ENCODE data around the gene POLR3E.
"Not testable (repeated sequence)": the region's sequence is repeated elsewhere in the genome, so short reads cannot be mapped to it uniquely, and the experiment has no call there.

Gene POLR3E

GRCh38 chr16:22337045-22337444 is 39.8 kb downstream of the POLR3E start:
- DNase-seq = no peak

GRCh38 chr16:22337849-22338635 is 40.8 kb downstream of the POLR3E start:
- no peak for DNase-seq

DNA sequence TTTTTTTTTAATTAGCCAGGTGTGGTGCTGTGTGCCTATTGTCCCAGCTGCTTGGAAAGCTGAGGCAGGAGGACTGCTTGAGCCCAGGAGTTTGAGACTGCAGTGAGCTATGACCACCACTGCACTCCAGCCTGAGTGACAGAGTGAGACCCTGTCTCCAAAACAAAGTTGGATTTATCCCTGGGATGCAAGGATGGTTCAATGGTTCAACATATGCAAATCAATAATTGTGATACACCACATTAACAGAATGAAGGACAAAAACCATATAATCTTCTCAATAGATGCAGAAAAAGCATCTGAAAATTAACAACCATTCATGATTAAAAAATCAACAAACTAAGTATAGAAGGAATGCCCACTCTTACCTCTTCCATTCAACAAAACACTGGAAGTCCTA is 43.7 kb downstream of the POLR3E start:
- DNase-seq = no peak

GRCh38 chr16:22342082-22342481 is 44.9 kb downstream of the POLR3E start:
- no peak for DNase-seq

DNA sequence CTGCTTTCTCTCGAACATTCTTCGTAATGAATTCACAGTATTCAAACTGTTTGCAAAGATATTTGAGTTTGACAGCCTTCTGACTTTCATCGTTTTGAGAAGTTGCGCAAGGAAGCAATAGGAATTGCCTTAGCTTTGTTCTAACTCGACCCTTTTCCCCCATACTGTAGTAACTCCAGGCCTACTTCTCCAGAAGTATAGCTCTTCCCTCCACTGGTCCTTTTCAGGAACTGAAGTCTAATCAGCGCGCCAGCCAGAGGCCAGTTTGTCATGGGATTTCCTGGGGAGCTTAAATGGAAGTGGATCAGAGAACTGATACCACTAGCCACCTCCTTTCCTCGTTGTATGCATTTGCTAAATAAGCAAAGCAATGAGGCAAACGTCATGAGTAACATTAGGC is 49.3 kb downstream of the POLR3E start:
- no peak for DNase-seq

GRCh38 chr16:22347100-22347820 is 50.1 kb downstream of the POLR3E start:
- no peak for DNase-seq

DNA sequence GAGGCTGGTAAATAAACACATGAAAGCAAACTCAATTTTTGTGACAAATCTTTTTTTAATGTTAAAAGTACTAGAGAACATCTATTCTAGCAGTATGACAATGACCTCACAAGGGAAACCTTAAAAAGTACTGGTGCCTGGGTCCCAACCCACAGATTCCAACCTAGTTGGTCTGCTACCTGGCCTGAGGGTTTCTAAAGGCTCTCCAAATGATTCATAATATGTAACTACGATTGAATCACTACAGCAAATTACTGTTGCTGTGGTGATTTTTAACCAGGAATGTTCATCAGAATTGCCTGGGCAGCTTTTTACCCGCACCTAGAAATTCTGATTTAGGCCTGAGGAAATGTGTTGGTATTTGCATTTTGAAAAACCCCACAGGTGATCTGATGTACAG is 51.1 kb downstream of the POLR3E start:
- DNase-seq = no peak

DNA sequence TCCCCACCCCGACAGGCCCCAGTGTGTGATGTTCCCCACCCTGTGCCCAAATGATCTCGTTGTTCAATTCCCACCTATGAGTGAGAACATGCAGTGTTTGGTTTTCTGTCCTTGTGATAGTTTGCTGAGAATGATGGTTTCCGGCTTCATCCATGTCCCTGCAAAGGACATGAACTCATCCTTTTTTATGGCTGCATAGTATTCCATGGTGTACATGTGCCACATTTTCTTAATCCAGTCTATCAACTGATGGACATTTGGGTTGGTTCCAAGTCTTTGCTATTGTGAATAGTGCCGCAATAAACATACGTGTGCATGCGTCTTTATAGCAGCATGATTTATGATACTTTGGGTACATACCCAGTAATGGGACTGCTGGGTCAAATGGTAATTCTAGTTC is 53.8 kb downstream of the POLR3E start:
- not testable (repeated sequence) for DNase-seq

DNA sequence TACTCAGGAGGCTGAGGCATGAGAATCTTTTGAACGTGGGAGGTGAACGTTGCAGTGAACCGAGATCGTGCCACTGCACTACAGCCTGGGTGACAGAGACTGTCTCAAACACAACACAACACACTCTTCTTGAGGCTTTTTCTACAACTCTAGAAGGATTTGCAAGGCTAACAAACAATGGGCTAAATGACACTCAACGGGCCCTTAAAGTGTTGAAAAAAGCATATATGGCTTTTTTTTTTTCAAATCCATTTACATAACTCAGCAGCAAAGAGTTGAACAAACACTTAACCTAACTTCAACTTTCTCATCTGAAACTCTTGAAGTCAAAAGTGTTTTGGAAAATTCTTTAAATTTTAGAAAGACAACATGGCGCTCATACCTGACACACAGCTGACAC is 54.9 kb downstream of the POLR3E start:
- DNase-seq = no peak

DNA sequence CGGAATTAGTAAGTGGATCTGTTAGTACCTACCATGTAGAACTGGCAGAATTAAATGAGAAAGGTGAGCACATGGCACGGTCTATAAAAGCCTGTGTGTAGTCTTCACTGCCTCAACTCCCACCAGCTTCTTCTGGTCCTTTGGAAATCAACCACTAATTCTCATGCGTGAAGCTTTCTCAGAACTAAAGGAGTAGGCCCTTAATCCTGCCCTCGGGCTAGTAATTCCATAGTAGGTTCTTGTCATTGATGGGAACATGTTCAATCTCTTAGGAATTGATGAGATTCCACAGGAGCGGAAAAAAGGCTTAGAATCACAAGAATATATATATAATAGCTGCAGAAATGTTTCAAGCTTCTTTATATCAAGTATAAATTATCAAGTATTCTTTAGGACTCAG is 55.5 kb downstream of the POLR3E start:
- DNase-seq = no peak

GRCh38 chr16:22353191-22353919 is 56.1 kb downstream of the POLR3E start:
- no peak for DNase-seq

GRCh38 chr16:22353933-22354541 is 56.8 kb downstream of the POLR3E start:
- DNase-seq = no peak

DNA sequence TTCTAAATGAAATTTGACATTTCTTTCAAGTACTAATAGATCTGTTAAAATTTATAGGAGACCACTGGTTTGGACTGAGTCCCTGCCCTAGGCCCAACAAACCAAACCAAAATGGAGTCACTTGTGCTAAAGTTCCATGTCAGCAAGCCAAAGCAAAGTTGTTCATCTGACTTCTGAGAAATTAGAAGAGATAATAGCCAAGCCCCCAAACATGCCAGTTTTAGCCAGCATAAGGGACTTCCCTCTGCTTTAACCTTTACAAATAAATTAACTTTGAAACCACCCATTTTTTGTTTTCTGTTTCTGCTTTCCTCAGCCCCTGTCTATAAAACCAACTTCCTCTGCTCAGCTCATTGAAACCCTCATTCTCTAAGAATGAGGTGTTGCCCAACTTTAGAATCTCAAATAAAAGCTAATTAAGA is 58.3 kb downstream of the POLR3E start:
- no peak for DNase-seq

DNA sequence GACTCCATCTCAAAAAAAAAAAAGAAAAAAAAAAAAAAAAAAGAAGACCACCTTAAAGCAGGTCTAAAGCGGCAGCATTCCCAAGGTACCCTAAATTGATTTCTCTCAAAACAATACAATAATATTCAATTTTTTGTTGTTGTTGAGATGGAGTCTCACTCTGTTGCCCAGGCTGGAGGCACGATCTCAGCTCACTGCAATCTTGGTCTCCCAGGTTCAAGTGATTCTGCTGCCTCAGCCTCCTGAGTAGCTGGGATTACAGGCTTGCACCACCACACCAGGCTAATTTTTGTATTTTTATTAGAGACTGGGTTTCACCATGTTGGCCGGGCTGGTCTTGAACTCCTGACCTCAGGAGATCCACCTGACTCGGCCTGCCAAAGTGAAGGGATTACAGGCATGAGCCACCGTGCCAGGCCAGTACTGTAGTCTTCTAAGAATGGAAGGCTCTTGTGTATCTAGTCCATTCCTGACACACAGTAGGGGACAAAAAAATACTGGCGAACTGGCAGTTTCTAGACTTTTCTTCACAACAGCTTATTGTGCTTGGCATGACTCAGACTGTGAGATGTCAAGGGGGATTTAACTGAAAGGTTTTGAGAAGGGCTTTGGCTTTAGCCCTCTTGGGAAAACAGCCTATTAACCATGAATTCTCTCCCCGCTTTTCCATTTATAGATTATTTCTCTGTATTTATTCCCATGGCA is 59.9 kb downstream of the POLR3E start:
- peak; percentile 31 for DNase-seq

DNA sequence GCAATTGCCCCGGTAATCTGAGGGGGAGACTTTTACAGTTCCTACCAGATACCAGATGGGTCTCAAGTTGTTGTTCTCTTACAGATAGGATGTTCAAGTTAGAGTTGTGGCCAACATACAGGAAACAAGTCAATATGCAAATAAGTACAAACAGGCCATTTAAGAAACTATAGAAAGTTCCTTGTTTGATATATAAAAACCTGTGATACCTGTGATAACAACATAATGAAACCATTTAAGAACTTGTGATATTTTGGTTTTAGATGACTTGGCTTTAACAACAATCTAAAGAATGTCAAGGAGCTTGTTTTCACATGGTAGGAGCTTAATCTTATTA is 60.4 kb downstream of the POLR3E start:
- no peak for DNase-seq

DNA sequence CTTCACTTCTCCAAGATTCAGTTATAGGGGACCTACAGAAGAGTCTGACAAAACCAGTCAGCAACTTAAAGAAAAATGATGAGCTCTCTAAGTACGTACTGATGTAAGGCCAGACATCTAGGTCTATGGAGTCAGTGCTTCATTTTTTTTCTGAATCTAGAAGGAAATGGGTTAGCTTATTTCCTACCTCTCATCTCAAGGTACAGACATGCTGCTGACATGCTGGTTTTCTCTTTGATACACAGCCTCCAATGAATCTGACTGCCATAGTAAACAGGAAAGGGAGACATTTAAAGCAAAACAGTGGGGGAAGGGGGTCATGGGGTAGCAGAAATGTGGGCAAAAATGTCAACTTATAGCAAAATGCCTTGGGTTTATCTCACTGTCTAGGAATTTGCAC is 60.8 kb downstream of the POLR3E start:
- no peak for DNase-seq

GRCh38 chr16:22359679-22360078 is 62.5 kb downstream of the POLR3E start:
- DNase-seq = no peak

- DNase-seq = no peak
Measured at GRCh38 chr16:22360963-22361659, 63.9 kb downstream of the POLR3E start.

GRCh38 chr16:22364241-22364640 is 67.0 kb downstream of the POLR3E start:
- DNase-seq = no peak

DNA sequence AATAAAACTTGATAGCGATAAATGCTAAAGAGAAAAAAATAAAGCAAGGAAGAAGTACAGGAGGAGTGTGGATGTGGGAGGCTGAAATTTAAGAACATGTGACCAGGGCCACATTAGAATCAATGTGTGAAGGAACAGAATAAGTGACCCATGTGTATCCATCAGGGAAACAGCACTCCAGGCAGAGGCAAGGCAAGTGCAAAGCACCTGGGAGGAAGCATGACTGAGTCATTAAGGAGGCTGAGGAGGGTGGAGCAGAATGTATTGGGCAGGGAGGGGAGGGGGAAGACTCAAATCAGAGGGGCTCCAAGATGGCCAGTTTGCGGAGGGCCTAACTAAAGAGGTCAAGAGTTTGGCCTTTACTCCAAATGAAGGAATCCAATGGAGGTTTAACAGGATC is 69.2 kb downstream of the POLR3E start:
- DNase-seq = no peak

DNA sequence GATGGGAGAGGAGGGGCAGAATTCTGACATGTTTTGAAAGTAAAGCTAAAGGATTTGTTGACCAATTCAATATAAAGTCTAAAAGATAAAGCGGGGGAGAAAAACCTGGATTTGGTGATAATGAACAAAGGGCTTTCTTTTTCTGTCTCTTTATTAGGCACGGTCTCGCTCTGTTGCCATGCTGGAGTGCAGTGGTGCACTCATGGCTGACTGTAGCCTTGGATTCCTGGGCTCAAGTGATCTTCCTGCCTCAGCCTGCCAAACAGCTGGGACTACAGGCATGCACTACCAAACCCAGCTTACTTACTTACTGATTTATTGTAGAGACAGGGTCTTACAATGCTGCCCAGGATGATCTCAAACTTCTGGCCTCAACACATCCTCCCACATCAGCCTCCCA is 69.7 kb downstream of the POLR3E start:
- no peak for DNase-seq

DNA sequence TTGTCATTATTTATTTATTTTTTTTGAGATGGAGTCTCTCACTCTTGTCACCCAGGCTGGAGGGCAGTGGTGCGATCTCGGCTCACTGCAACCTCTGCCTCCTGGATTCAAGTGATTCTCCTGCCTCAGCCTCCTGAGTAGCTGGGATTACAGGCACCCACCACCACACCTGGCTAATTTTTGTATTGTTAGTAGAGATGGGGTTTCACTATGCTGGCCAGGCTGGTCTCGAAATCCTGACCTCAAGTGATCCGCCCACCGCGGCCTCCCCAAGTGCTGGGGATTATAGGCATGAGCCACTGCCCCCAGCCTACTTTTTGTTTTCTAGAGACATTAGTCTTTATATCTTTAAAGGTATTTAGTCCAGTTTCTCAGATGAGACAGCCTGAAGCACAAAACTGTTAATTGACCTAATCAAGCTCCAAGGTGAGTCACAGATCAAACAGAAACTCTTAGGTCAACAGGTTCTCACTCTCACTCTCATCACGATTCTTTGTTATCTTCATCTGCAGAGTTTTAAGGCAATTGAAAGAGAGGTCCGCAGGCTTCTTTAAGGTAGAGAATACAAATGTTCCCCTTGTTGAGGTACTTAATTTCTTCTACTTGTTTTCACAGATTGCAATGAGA is 71.1 kb downstream of the POLR3E start:
- DNase-seq = not testable (repeated sequence)

Data from eye (tissue), 1 donor.